Subcutaneous adipose tissue (tissue), 4 donors: ENCODE results near the gene SPATS2L. TPM values are rescaled to one million over a fixed set of nuclear protein-coding genes. Genes with fewer than 3 reads are reported as not detected.

ENCODE experiments used
- CTCF ChIP-seq: fragments of 450-650 bp; IDR thresholded peaks from one replicate; pipeline ENCODE4 v1.5.1; 2016; ENCODE audit warnings: low read depth, mild to moderate bottlenecking, control low read depth, antibody characterized with exemption, moderate library complexity
- total RNA-seq, 4 donors: library from RNA; depleted of rRNA; stranded (reverse); fragments of >200 nt; gene quantifications; one replicate each; pipeline ENCODE4 v1.1.0, GENCODE V29; 2016

Gene SPATS2L
- total RNA-seq, 4 donors from 2014 or later: 71.4 to 88.9 (median 79.6) TPM

GRCh38 chr2:200443916-200444315, 137.4 kb downstream of the SPATS2L start:
- TF ChIP-seq CTCF: no peak

- TF ChIP-seq CTCF: no peak
Observed at GRCh38 chr2:200444530-200444929, 138.0 kb downstream of the SPATS2L start.

DNA sequence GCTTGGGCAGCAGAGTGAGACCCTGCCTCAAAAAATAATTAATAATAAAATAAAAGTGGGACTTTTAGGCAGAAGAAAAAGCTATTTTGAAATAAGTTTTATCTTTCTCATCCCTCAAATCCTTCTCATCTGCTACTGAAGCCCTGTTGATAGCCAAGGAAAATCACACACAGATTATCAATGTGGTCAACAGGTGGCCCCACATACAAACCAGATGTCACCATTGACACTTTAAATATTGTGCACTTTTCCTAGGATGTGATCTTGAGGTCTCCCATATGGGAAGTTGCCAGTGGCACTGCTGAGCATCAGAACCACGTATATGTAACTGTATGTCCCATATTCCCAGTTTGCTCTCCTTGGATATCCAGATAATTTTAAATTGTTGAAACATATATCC, 138.8 kb downstream of the SPATS2L start:
- no peak for TF ChIP-seq CTCF

- no peak for TF ChIP-seq CTCF
Observed at GRCh38 chr2:200446612-200447011, 140.1 kb downstream of the SPATS2L start.

- no peak for TF ChIP-seq CTCF
Observed at GRCh38 chr2:200447139-200447855, 140.8 kb downstream of the SPATS2L start.

DNA sequence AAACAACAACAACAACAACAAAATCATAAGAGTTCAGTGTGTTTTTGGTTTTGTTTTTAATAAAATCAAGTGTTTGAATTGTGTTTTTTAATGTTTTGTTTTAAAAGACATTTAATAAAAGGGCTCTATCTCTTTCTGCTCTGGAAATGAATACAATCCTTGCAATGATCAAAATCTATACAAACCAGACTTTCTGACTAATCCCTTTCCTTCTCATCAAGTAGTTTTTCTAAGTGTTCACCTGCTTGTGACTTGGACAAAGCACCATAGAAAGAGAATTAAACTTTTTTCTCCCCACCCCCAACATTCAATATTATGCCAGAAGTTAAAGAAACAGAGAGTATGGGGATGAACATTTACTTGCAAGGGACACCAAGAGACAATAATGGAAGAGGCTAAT, 142.0 kb downstream of the SPATS2L start:
- TF ChIP-seq CTCF: no peak

DNA sequence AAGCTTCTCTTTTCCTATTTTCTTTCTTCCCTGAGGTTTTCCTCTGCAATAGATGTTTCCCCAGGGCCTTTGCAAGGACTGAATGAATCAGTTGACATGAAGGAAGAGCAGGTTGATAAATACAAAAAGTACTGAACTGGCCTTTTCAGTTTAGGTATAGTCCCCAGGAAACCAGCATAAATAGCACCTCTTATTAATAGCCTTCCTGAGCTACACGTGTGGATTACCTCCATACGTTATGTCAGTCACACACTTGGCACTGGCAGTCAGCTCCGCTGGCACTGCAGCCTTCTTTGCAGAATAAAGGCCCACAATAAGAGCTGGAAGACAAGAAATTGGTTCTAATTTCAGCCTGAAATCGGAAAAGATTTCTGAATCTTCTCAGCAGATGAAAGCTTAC, 142.7 kb downstream of the SPATS2L start:
- TF ChIP-seq CTCF: no peak
